Nucleus accumbens (tissue), 56 donors: ENCODE data around the gene MLLT1.

Experiments
- DNase-seq, 56 donors: peaks; one replicate each; lab custom pipeline; 2025; lab: John Stamatoyannopoulos, UW

MLLT1 gene

GRCh38 chr19:6185093-6185834 lies 94.5 kb downstream of the MLLT1 start:
- DNase-seq, result no peak

- no peak for DNase-seq
Measured at GRCh38 chr19:6181119-6181518, 98.7 kb downstream of the MLLT1 start.

- no peak for DNase-seq
Measured at GRCh38 chr19:6173190-6173589, 106.6 kb downstream of the MLLT1 start.

GRCh38 chr19:6172074-6172863 lies 107.5 kb downstream of the MLLT1 start:
- DNase-seq, result no peak

- no peak for DNase-seq
Measured at GRCh38 chr19:6167115-6167514, 112.7 kb downstream of the MLLT1 start.

GRCh38 chr19:6164906-6165531 lies 114.8 kb downstream of the MLLT1 start:
- no peak for DNase-seq

- DNase-seq, result no peak
Measured at GRCh38 chr19:6161271-6161850, 118.4 kb downstream of the MLLT1 start.
